Neuronal stem cell (in vitro differentiated cells): ENCODE data around the gene SIK3.

Experiments used
- DNase-seq: peaks from one replicate; pipeline ENCODE4 v3.0.0-alpha.2; 2013; ENCODE audit warnings: low spot score
- H2AFZ ChIP-seq: one replicate; pipeline ENCODE4 v1.6.1; 2013; ENCODE audit warnings: mild to moderate bottlenecking, low read length, inconsistent platforms
- H2AK5ac ChIP-seq: 2 replicates; pipeline ENCODE4 v1.6.1; 2013; ENCODE audit warnings: low read depth, mild to moderate bottlenecking, inconsistent platforms, low read length, moderate library complexity, mixed read lengths
- H2BK120ac ChIP-seq: 2 replicates; pipeline ENCODE4 v1.6.1; 2013; ENCODE audit warnings: low read depth, mild to moderate bottlenecking, inconsistent platforms, low read length, moderate library complexity, mixed read lengths
- H2BK12ac ChIP-seq: one replicate; pipeline ENCODE4 v1.6.1; 2013; ENCODE audit warnings: low read length, inconsistent platforms
- H2BK15ac ChIP-seq: 2 replicates; pipeline ENCODE4 v1.6.1; 2013; ENCODE audit warnings: mild to moderate bottlenecking, low read length, inconsistent platforms, mixed read lengths
- H2BK5ac ChIP-seq: one replicate; pipeline ENCODE4 v1.6.1; 2013; ENCODE audit warnings: inconsistent platforms, mild to moderate bottlenecking, low read length, moderate library complexity
- H3K14ac ChIP-seq: one replicate; pipeline ENCODE4 v1.6.1; 2013; ENCODE audit warnings: low read length, inconsistent platforms
- H3K18ac ChIP-seq: 2 replicates; pipeline ENCODE4 v1.6.1; 2013; ENCODE audit warnings: low read length, inconsistent platforms
- H3K23ac ChIP-seq: 2 replicates; pipeline ENCODE4 v1.6.1; 2013; ENCODE audit warnings: low read depth, mild to moderate bottlenecking, mixed read lengths, low read length, inconsistent platforms; ENCODE audit not compliant: poor library complexity
- H3K27ac ChIP-seq: replicated peaks from 3 replicates; pipeline ENCODE4 v1.5.1; 2013; ENCODE audit warnings: low read length, inconsistent platforms
- H3K27me3 ChIP-seq, 3 experiments: 2 replicates each; pipeline ENCODE4 v1.6.1; 2013; ENCODE audit warnings: low read length in 3 of 3, mild to moderate bottlenecking in 2 of 3, inconsistent platforms in 1 of 3, low read depth in 1 of 3, mixed read lengths in 1 of 3, moderate library complexity in 1 of 3; ENCODE audit not compliant: control insufficient read depth in 3 of 3, insufficient read depth in 3 of 3
- H3K36me3 ChIP-seq, 2 donors: replicated peaks in 1 of 2; 2 replicates each; pipeline ENCODE4 v1.6.1; 2013; ENCODE audit warnings: low read length in 2 of 2; ENCODE audit not compliant: control insufficient read depth in 2 of 2, insufficient read depth in 2 of 2
- H3K4ac ChIP-seq: 2 replicates; pipeline ENCODE4 v1.6.1; 2013; ENCODE audit warnings: inconsistent platforms, mild to moderate bottlenecking, low read length, moderate library complexity
- H3K4me1 ChIP-seq, 2 donors: 1 replicate in 1 of 2; 2 replicates in 1 of 2; pipeline ENCODE4 v1.6.1; 2013; ENCODE audit warnings: low read length in 2 of 2, low read depth in 1 of 2; ENCODE audit not compliant: control insufficient read depth in 2 of 2, insufficient read depth in 1 of 2
- H3K4me2 ChIP-seq: one replicate; pipeline ENCODE4 v1.6.1; 2013; ENCODE audit warnings: mild to moderate bottlenecking, low read length, inconsistent platforms; ENCODE audit not compliant: insufficient read depth, poor library complexity, severe bottlenecking
- H3K4me3 ChIP-seq, 2 donors: 2 replicates each; pipeline ENCODE4 v1.5.1; 2013; ENCODE audit warnings: low read length in 2 of 2, mild to moderate bottlenecking in 2 of 2, inconsistent platforms in 1 of 2, moderate library complexity in 1 of 2
- H3K79me1 ChIP-seq: one replicate; pipeline ENCODE4 v1.6.1; 2013; ENCODE audit warnings: low read depth, mild to moderate bottlenecking, inconsistent platforms, low read length, moderate library complexity
- H3K9ac ChIP-seq: one replicate; pipeline ENCODE4 v1.6.1; 2013; ENCODE audit warnings: mild to moderate bottlenecking, low read depth, low read length, inconsistent platforms; ENCODE audit not compliant: poor library complexity
- H3K9me3 ChIP-seq, 2 donors: replicated peaks in 1 of 2; 2 replicates each; pipeline versions ENCODE3 to v1.6.1; 2013; ENCODE audit warnings: low read length in 2 of 2, mild to moderate bottlenecking in 2 of 2, inconsistent platforms in 1 of 2, low read depth in 1 of 2, mixed read lengths in 1 of 2, moderate library complexity in 1 of 2; ENCODE audit not compliant: control insufficient read depth in 2 of 2, insufficient read depth in 1 of 2
- H4K8ac ChIP-seq: one replicate; pipeline ENCODE4 v1.6.1; 2013; ENCODE audit warnings: low read depth, mild to moderate bottlenecking, inconsistent platforms, low read length, moderate library complexity
- H4K91ac ChIP-seq: one replicate; pipeline ENCODE4 v1.6.1; 2013; ENCODE audit warnings: low read length, low read depth, mild to moderate bottlenecking, inconsistent platforms; ENCODE audit not compliant: poor library complexity
- WGBS, 2 donors: extraction: QIAGEN DNeasy Blood & Tissue Kit; methylation state at CpG; one replicate each; pipeline ENCODE4 v1.1.7; 2013; ENCODE audit warnings: missing lambda C conversion rate in 2 of 2, mixed read lengths in 1 of 2; ENCODE audit not compliant: insufficient read length in 2 of 2, insufficient replicate concordance in 1 of 2; ENCODE audit errors: extremely low coverage in 2 of 2; 5-methylcytosine and 5-hydroxymethylcytosine counted together

SIK3 gene

DNA sequence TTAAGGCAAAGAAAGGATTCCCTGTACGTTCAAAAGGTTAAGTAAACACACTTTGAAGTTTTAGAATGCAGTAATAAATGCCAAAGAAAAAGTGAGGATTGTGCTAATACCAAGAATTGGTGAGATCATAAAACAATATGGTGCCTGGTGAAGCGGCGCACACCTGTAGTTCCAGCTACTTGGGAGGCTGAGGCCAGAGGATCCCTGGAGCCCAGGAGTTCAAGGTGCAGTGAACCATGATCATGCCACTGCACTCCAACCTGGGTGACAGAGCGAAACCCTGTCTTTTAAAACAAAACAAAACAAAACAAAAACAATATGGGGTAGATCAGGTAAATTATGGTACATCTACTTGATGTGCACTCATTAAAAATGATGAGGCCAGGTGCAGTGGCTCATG lies 187.4 kb downstream of the SIK3 start:
- no peak overlapping the region for H4K8ac ChIP-seq
- no peak overlapping the region for H2BK12ac ChIP-seq
- H2AFZ ChIP-seq: no peak overlapping the region
- no peaks in the 10 kb centered on the region for H3K27me3 ChIP-seq
- H3K79me1 ChIP-seq: no peaks in the 10 kb centered on the region
- H3K4me1 ChIP-seq: no peaks in the 10 kb centered on the region
- no peak overlapping the region for H3K18ac ChIP-seq
- DNase-seq: no peak
- no peak overlapping the region for H2AK5ac ChIP-seq
- H2BK120ac ChIP-seq: no peak overlapping the region
- H2BK5ac ChIP-seq: no peak overlapping the region
- no peak overlapping the region for H2BK15ac ChIP-seq
- H3K4ac ChIP-seq: no peak overlapping the region
- no peak overlapping the region for H3K14ac ChIP-seq
- H3K4me3 ChIP-seq: no peak overlapping the region
- no peak overlapping the region for H3K27ac ChIP-seq
- H3K36me3 ChIP-seq: peaks cover 0 to 3% of the 10 kb centered on the region in 2 donors
- H3K23ac ChIP-seq: no peak overlapping the region
- no peaks in the 10 kb centered on the region for H3K9me3 ChIP-seq
- no CpG with 5 or more reads among the region's 4 CpGs for WGBS, 2 donors
- no peak overlapping the region for H4K91ac ChIP-seq
- no peak overlapping the region for H3K9ac ChIP-seq
- H3K4me2 ChIP-seq: no peak overlapping the region

DNA sequence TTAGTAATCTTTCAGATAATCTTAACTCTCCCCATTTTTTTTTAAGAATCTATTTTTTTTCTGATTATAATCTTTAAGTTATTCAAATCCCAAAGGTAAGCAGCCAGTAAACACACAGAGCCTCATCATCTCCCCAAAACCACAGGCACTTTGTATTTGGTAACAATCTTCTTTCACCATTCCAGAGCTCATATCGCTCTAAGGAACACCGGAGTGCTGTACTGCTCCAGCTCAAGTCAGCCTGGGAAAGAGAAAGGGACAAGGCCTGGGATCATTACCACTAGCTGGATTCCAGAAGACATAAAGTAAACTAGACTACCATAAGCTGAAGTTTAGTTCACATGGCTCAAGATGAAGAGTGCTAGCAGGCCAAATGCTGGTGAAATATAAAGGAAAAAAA lies 187.8 kb downstream of the SIK3 start:
- Histone ChIP-seq H3K4me2 (no peak overlapping the region), H3K4me3 (no peak overlapping the region), H3K4ac (no peak overlapping the region), H4K8ac (no peak overlapping the region), H3K27me3 (no peaks in the 10 kb centered on the region), H2AK5ac (no peak overlapping the region), H4K91ac (no peak overlapping the region), H2BK120ac (no peak overlapping the region), H3K9ac (no peak overlapping the region), H2BK5ac (no peak overlapping the region), H2AFZ (no peak overlapping the region), H3K18ac (no peak overlapping the region), H3K23ac (no peak overlapping the region), H3K4me1 (no peaks in the 10 kb centered on the region), H3K14ac (no peak overlapping the region), H3K79me1 (no peaks in the 10 kb centered on the region), H3K27ac (no peak overlapping the region), H2BK12ac (no peak overlapping the region), H3K36me3 (peaks cover 0 to 8% of the 10 kb centered on the region in 2 donors), H2BK15ac (no peak overlapping the region), H3K9me3 (no peaks in the 10 kb centered on the region)
- no peak for DNase-seq
- WGBS, 2 donors: no CpG with 5 or more reads among the region's 2 CpGs

GRCh38 chr11:116909245-116909644 lies 189.0 kb downstream of the SIK3 start:
- H2BK5ac ChIP-seq: no peak overlapping the region
- H3K4me1 ChIP-seq: no peaks in the 10 kb centered on the region
- H3K9me3 ChIP-seq: no peaks in the 10 kb centered on the region
- no peak overlapping the region for H3K4me2 ChIP-seq
- H3K14ac ChIP-seq: no peak overlapping the region
- no peak for DNase-seq
- peaks cover 0 to 9% of the 10 kb centered on the region in 2 donors for H3K36me3 ChIP-seq
- no peak overlapping the region for H3K9ac ChIP-seq
- no peak overlapping the region for H3K4ac ChIP-seq
- no peak overlapping the region for H4K91ac ChIP-seq
- H3K79me1 ChIP-seq: no peaks in the 10 kb centered on the region
- H3K27ac ChIP-seq: no peak overlapping the region
- no peak overlapping the region for H3K18ac ChIP-seq
- no peak overlapping the region for H2BK120ac ChIP-seq
- no peak overlapping the region for H3K23ac ChIP-seq
- no peak overlapping the region for H4K8ac ChIP-seq
- H3K4me3 ChIP-seq: no peak overlapping the region
- no peak overlapping the region for H2AK5ac ChIP-seq
- H3K27me3 ChIP-seq: no peaks in the 10 kb centered on the region
- no peak overlapping the region for H2BK15ac ChIP-seq
- no peak overlapping the region for H2BK12ac ChIP-seq
- H2AFZ ChIP-seq: no peak overlapping the region
- WGBS, 2 donors: no CpG with 5 or more reads among the region's 1 CpG

DNA sequence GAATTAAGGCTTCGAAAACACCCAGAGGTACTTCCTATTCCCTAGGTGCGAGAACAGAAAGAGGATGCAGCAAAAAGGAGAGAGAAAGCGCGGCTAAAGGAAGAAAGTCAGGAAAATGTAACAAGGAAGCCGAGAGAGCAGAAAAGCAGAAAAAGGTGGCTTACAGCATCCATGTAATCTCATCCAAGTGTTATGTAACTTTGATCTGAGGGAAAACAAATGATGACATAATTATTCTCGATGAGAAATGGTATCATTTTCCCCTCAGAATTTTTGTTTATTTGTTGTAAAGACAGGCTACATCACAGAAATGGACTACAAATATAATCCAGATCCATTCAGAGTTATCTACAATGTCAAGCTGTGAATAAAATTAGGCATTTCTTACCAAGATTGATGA lies 191.7 kb downstream of the SIK3 start:
- no peak overlapping the region for H4K91ac ChIP-seq
- no peak overlapping the region for H4K8ac ChIP-seq
- no peak overlapping the region for H3K4me3 ChIP-seq
- no CpG with 5 or more reads among the region's 6 CpGs for WGBS, 2 donors
- no peak overlapping the region for H3K4me2 ChIP-seq
- DNase-seq: no peak
- no peak overlapping the region for H3K23ac ChIP-seq
- no peak overlapping the region for H2BK5ac ChIP-seq
- no peaks in the 10 kb centered on the region for H3K9me3 ChIP-seq
- no peak overlapping the region for H2AK5ac ChIP-seq
- no peak overlapping the region for H3K14ac ChIP-seq
- H3K18ac ChIP-seq: no peak overlapping the region
- H3K27ac ChIP-seq: no peak overlapping the region
- no peak overlapping the region for H3K9ac ChIP-seq
- no peaks in the 10 kb centered on the region for H3K79me1 ChIP-seq
- peaks cover 2 to 9% of the 10 kb centered on the region in 2 donors for H3K36me3 ChIP-seq
- no peak overlapping the region for H2BK120ac ChIP-seq
- no peak overlapping the region for H2BK15ac ChIP-seq
- no peaks in the 10 kb centered on the region for H3K27me3 ChIP-seq
- H3K4me1 ChIP-seq: no peaks in the 10 kb centered on the region
- no peak overlapping the region for H2AFZ ChIP-seq
- no peak overlapping the region for H2BK12ac ChIP-seq
- H3K4ac ChIP-seq: no peak overlapping the region
